Breast epithelium (tissue), 4 donors: ENCODE measurements around the gene PTGFRN. TPM values are rescaled to one million over a fixed set of nuclear protein-coding genes. Genes with fewer than 3 reads are reported as not detected.

Experiments
- DNase-seq, 2 donors: peaks; one replicate each; pipeline ENCODE4 v3.0.0-alpha.2; 2019; ENCODE audit warnings: low spot score in 2 of 2
- H3K27ac ChIP-seq, 2 donors: fragments of 200-600 bp; sonication (generic) in 1 of 2; one replicate each; pipeline ENCODE4 v1.5.1; 2016 to 2019; ENCODE audit warnings: mild to moderate bottlenecking in 1 of 2
- H3K27me3 ChIP-seq, 2 donors: fragments of 200-600 bp; sonication (generic) in 1 of 2; one replicate each; pipeline versions ENCODE4 v1.5.1 to v1.6.0; 2017 to 2019; ENCODE audit warnings: control low read depth in 1 of 2, mild to moderate bottlenecking in 1 of 2
- H3K36me3 ChIP-seq: fragments of 200-600 bp; one replicate; pipeline ENCODE4 v1.5.1; 2019
- H3K4me1 ChIP-seq, 2 donors: fragments of 200-600 bp; sonication (generic); one replicate each; pipeline ENCODE4 v1.5.1; 2016 to 2019; ENCODE audit warnings: control low read depth in 1 of 2
- H3K4me3 ChIP-seq, 3 donors: fragments of 200-600 bp; sonication (generic); 1 replicate in 2 of 3; 2 replicates in 1 of 3; pipeline ENCODE4 v1.5.1; 2016 to 2019; ENCODE audit warnings: mild to moderate bottlenecking in 3 of 3, moderate library complexity in 2 of 3
- H3K9me3 ChIP-seq, 2 donors: fragments of 200-600 bp; sonication (generic) in 1 of 2; one replicate each; pipeline ENCODE4 v1.5.1; 2016 to 2019; ENCODE audit warnings: control low read depth in 1 of 2
- POLR2A ChIP-seq: fragments of 450-650 bp; IDR thresholded peaks from one replicate; pipeline ENCODE4 v1.6.1; 2016; ENCODE audit warnings: antibody characterized with exemption, mild to moderate bottlenecking, moderate library complexity
- POLR2AphosphoS5 ChIP-seq, 3 donors: sonication (generic); formaldehyde crosslinking; IDR thresholded peaks; one replicate each; pipeline ENCODE4 v1.6.1; 2017; ENCODE audit warnings: antibody characterized with exemption in 3 of 3
- intact Hi-C: fragments of 100-400 bp; cut with DNase I; formaldehyde crosslinking; loops from one replicate; pipeline ENCODE4 v1.15.1; 2023; ENCODE audit warnings: low total_unique reads
- total RNA-seq, 3 donors: library from RNA; depleted of rRNA; stranded (reverse); fragments of >200 nt; gene quantifications; one replicate each; pipeline ENCODE4 v1.1.0, GENCODE V29; 2016
- TF ChIP-seq, protein P1 (sequence below), 3 donors: fragments of 450-650 bp; IDR thresholded peaks; one replicate each; pipeline ENCODE4 v1.5.1; 2016 to 2017; ENCODE audit warnings: antibody characterized with exemption in 3 of 3, mild to moderate bottlenecking in 3 of 3, moderate library complexity in 3 of 3

The PTGFRN gene
- total RNA-seq, 3 donors from 2014 or later: 10.6 to 30.8 (median 24.3) TPM

DNA sequence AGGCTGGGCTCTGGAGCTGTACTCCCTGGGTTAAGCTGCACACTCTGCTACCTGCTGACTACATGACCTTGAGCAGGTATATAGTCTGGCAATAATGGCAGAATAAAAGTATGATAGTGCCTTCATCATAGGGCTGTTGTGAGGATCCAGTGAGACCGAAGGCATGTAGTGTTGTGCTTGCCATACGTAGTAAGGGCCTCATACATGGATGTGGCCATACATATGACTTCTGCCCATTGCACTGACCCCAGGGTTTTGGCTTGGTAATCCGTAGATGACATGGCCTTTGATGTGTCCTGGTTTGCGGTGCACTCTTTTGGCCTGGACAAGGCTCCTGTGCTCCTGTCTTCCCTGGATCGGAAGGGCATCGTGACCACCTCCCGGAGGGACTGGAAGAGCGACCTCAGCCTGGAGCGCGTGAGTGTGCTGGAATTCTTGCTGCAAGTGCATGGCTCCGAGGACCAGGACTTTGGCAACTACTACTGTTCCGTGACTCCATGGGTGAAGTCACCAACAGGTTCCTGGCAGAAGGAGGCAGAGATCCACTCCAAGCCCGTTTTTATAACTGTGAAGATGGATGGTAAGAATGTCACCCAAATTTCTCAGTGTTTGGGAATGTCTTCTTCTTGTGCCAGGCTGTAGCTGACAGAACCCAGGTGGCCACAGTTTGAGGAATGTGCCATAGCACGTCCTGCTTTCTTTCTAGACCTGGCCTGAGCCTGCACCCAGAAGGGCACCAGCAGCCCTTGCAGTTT lies 74.9 kb downstream of the PTGFRN start:
- no peaks in the 10 kb centered on the region for H3K4me1 ChIP-seq
- no peak overlapping the region for H3K27ac ChIP-seq
- no peak overlapping the region for H3K4me3 ChIP-seq
- no peaks in the 10 kb centered on the region for H3K36me3 ChIP-seq
- H3K9me3 ChIP-seq: no peaks in the 10 kb centered on the region
- no peaks in the 10 kb centered on the region for H3K27me3 ChIP-seq
- DNase-seq: no peak
- TF ChIP-seq POLR2A: no peak
- TF ChIP-seq, protein P1, sequence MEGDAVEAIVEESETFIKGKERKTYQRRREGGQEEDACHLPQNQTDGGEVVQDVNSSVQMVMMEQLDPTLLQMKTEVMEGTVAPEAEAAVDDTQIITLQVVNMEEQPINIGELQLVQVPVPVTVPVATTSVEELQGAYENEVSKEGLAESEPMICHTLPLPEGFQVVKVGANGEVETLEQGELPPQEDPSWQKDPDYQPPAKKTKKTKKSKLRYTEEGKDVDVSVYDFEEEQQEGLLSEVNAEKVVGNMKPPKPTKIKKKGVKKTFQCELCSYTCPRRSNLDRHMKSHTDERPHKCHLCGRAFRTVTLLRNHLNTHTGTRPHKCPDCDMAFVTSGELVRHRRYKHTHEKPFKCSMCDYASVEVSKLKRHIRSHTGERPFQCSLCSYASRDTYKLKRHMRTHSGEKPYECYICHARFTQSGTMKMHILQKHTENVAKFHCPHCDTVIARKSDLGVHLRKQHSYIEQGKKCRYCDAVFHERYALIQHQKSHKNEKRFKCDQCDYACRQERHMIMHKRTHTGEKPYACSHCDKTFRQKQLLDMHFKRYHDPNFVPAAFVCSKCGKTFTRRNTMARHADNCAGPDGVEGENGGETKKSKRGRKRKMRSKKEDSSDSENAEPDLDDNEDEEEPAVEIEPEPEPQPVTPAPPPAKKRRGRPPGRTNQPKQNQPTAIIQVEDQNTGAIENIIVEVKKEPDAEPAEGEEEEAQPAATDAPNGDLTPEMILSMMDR (IDR thresholded peaks at IDR 0.05): no peak
- no peak for TF ChIP-seq POLR2AphosphoS5 (IDR thresholded peaks at IDR 0.05)
- intact Hi-C loops: no loop called here

DNA sequence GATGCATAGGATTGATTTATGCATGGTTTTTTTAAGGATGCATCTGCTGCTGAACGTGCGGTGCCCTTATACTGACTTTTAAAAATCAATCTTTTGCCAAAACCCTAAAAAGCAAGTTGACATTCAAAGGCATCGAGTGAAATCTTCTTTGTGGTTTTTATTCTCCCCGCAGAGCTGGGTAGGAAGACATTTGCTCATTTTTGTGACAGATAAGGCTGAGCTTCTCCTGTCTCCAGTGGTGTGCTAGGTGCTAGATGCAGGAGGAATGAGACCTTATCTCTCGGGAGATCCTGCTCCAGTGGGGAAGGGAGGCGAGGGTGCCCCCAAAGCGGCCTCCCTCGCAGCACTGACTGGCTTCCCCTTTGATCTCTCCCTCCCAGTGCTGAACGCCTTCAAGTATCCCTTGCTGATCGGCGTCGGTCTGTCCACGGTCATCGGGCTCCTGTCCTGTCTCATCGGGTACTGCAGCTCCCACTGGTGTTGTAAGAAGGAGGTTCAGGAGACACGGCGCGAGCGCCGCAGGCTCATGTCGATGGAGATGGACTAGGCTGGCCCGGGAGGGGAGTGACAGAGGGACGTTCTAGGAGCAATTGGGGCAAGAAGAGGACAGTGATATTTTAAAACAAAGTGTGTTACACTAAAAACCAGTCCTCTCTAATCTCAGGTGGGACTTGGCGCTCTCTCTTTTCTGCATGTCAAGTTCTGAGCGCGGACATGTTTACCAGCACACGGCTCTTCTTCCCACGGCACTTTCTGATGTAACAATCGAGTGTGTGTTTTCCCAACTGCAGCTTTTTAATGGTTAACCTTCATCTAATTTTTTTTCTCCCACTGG lies 76.9 kb downstream of the PTGFRN start:
- Histone ChIP-seq H3K9me3 (no peaks in the 10 kb centered on the region), H3K4me1 (no peaks in the 10 kb centered on the region), H3K27ac (no peak overlapping the region), H3K36me3 (no peaks in the 10 kb centered on the region), H3K4me3 (no peak overlapping the region), H3K27me3 (no peaks in the 10 kb centered on the region)
- DNase-seq: no peak
- TF ChIP-seq, protein P1 (IDR thresholded peaks at IDR 0.05): no peak
- no peak for TF ChIP-seq POLR2AphosphoS5 (IDR thresholded peaks at IDR 0.05)
- no peak for TF ChIP-seq POLR2A
- intact Hi-C loops: no loop called here

DNA sequence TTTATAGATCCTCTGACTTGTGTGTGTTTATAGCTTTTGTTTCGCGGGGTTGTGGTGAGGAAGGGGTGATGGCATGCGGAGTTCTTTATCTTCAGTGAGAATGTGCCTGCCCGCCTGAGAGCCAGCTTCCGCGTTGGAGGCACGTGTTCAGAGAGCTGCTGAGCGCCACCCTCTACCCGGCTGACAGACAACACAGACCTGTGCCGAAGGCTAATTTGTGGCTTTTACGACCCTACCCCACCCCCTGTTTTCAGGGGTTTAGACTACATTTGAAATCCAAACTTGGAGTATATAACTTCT lies 77.5 kb downstream of the PTGFRN start:
- TF ChIP-seq POLR2A: no peak
- TF ChIP-seq, protein P1 (IDR thresholded peaks at IDR 0.05): no peak
- DNase-seq: no peak
- Histone ChIP-seq H3K9me3 (no peaks in the 10 kb centered on the region), H3K4me1 (no peaks in the 10 kb centered on the region), H3K4me3 (no peak overlapping the region), H3K36me3 (no peaks in the 10 kb centered on the region), H3K27me3 (no peaks in the 10 kb centered on the region), H3K27ac (no peak overlapping the region)
- intact Hi-C loops: no loop called here

DNA sequence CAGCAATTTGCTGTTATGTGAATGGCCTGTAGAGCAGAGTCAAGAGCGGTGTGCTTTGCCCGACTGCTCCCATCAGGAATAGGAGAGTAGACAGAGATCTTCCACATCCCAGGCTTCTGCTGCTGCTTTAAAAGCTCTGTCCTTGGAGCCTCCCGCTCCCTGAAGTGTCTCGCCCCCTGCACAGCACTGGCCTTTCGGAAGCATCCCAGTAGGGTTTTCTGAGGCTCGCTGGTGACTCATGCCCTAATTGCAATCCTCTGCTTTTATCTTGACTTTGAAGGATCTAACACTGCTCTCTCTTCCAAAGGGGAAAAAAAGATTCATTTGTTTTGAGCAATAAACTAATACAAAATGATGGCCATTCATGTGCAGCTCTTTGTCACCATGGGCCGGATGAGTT lies 78.5 kb downstream of the PTGFRN start:
- no peaks in the 10 kb centered on the region for H3K36me3 ChIP-seq
- no peak overlapping the region for H3K4me3 ChIP-seq
- intact Hi-C loops: no loop called here
- H3K4me1 ChIP-seq: no peaks in the 10 kb centered on the region
- H3K27me3 ChIP-seq: no peaks in the 10 kb centered on the region
- H3K27ac ChIP-seq: no peak overlapping the region
- H3K9me3 ChIP-seq: no peaks in the 10 kb centered on the region
- TF ChIP-seq POLR2A (no peak), POLR2AphosphoS5 (IDR thresholded peaks at IDR 0.05) (no peak)
- TF ChIP-seq, protein P1 (IDR thresholded peaks at IDR 0.05): no peak
- no peak for DNase-seq

DNA sequence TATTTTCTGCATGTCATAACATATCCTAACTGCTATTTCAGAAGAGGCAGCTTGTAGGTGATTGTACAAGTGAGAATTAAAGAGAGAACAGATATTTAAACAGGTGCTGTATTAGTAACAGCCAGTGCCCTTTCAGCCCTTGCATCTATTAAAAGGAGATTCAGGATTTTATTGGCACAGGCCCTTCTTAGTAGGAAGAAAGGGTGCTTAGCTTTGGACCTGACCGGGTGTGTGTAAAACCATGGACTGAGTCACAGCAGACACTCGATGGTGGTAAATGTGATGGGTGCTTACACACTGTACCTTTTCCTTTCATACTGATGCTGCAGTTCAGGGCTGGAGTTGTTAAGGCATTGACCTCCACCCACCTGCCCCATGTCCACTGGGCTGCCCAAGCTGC lies 79.2 kb downstream of the PTGFRN start:
- peak overlapping the region; percentile 10 to 27 for H3K27ac ChIP-seq
- no peaks in the 10 kb centered on the region for H3K27me3 ChIP-seq
- H3K36me3 ChIP-seq: no peaks in the 10 kb centered on the region
- no peak for DNase-seq
- H3K4me1 ChIP-seq: no peaks in the 10 kb centered on the region
- no peak overlapping the region for H3K4me3 ChIP-seq
- intact Hi-C loops: no loop called here
- no peak for TF ChIP-seq POLR2A
- TF ChIP-seq POLR2AphosphoS5 (IDR thresholded peaks at IDR 0.05): no peak
- TF ChIP-seq, protein P1 (IDR thresholded peaks at IDR 0.05): no peak
- no peaks in the 10 kb centered on the region for H3K9me3 ChIP-seq
